K562 (cell line): ENCODE results near the gene HEMK1. TPM values are rescaled to one million over a fixed set of nuclear protein-coding genes. Genes with fewer than 3 reads are reported as not detected.
A peak's percentile ranks its signal among the peaks of the same experiment; 100 is the strongest.

Experiments used
- ADNP ChIP-seq: fragments of 200-800 bp; sonication (Bioruptor generic); IDR thresholded peaks from 2 replicates; pipeline ENCODE4 v1.6.1; 2016; ENCODE audit warnings: missing genetic modification characterization, missing compliant biosample characterization
- CHD2 ChIP-seq: IDR thresholded peaks from 2 replicates; pipeline ENCODE4 v1.6.1; 2011; ENCODE audit warnings: low read depth, low read length
- CHD4 ChIP-seq: fragments of 200-600 bp; sonication (generic); IDR thresholded peaks from 3 replicates; pipeline ENCODE4 v1.6.1; 2012; ENCODE audit warnings: low read depth, mild to moderate bottlenecking, mixed read lengths, low read length, inconsistent platforms; ENCODE audit not compliant: insufficient read depth, insufficient replicate concordance, poor library complexity, severe bottlenecking
- CTCF ChIP-seq, 3 experiments: IDR thresholded peaks in 2 of 3; conservative IDR thresholded peaks in 1 of 3; 2 replicates each; pipeline ENCODE4 v1.5.1; 2011 to 2012; ENCODE audit warnings: low read length in 3 of 3, mild to moderate bottlenecking in 3 of 3, control low read depth in 2 of 3, improper control_type of control experiment in 1 of 3, inconsistent platforms in 1 of 3, low read depth in 1 of 3, mixed read lengths in 1 of 3, moderate library complexity in 1 of 3; ENCODE audit not compliant: insufficient read depth in 2 of 3
- ELK3 ChIP-seq: fragments of 450-650 bp; formaldehyde crosslinking; IDR thresholded peaks from 2 replicates; pipeline ENCODE4 v1.4.0; 2020; ENCODE audit warnings: mild to moderate bottlenecking
- GTF2A2 ChIP-seq: IDR thresholded peaks from 2 replicates; pipeline ENCODE4 v1.6.1; 2016; ENCODE audit warnings: mild to moderate bottlenecking, missing genetic modification characterization, missing compliant biosample characterization
- HLTF ChIP-seq: fragments of 450-650 bp; IDR thresholded peaks from 2 replicates; pipeline ENCODE4 v1.6.1; 2016
- LCOR ChIP-seq: sonication (generic); formaldehyde crosslinking; IDR thresholded peaks from 2 replicates; pipeline ENCODE4 v1.8.0; 2022; ENCODE audit warnings: mild to moderate bottlenecking, missing genetic modification reagents
- PREB ChIP-seq: sonication (generic); formaldehyde crosslinking; IDR thresholded peaks from 2 replicates; pipeline ENCODE4 v1.8.1; 2023; ENCODE audit warnings: mild to moderate bottlenecking, missing genetic modification reagents
- RNF219 ChIP-seq: fragments of 250-450 bp; sonication (Bioruptor Pico); IDR thresholded peaks from 2 replicates; pipeline ENCODE4 v1.5.0; 2022; ENCODE audit warnings: mild to moderate bottlenecking
- SFPQ ChIP-seq: fragments of 200-400 bp; formaldehyde crosslinking; IDR thresholded peaks from 2 replicates; pipeline ENCODE4 v1.6.1; 2017; ENCODE audit warnings: mild to moderate bottlenecking, low read depth, low read length, moderate library complexity
- SIRT6 ChIP-seq: IDR thresholded peaks from one replicate; pipeline ENCODE4 v1.6.1; 2012; ENCODE audit warnings: low read depth, mild to moderate bottlenecking, control low read depth, inconsistent platforms, low read length, moderate library complexity
- U2AF1 ChIP-seq: fragments of 200-400 bp; formaldehyde crosslinking; optimal IDR thresholded peaks from 2 replicates; pipeline ENCODE3; 2017; ENCODE audit warnings: mild to moderate bottlenecking, low read depth, low read length, moderate library complexity
- ZBTB34 ChIP-seq: fragments of 250-450 bp; sonication (Bioruptor Pico); IDR thresholded peaks from 2 replicates; pipeline ENCODE4 v1.8.0; 2021; ENCODE audit warnings: mild to moderate bottlenecking, moderate library complexity
- ZNF274 ChIP-seq: IDR thresholded peaks from 2 replicates; pipeline ENCODE4 v1.6.1; 2011; ENCODE audit warnings: low read depth, mild to moderate bottlenecking, low read length, moderate library complexity, borderline replicate concordance
- ZNF699 ChIP-seq: fragments of 250-450 bp; sonication (Bioruptor Pico); IDR thresholded peaks from 2 replicates; pipeline ENCODE4 v1.8.0; 2021; ENCODE audit warnings: mild to moderate bottlenecking, moderate library complexity; ENCODE audit not compliant: insufficient replicate concordance
- polyA plus RNA-seq, 8 experiments: library from polyadenylated mRNA; depleted of rRNA in 4 of 8; stranded (reverse) in 5 of 8; unstranded in 3 of 8; fragments of >200 nt; fragmentation: Nextera tagmentation in 2 of 8; fragmentation: Illumina TruSeq in 1 of 8; extraction: Ambion mirVana in 2 of 8; extraction: Trizol in 1 of 8; gene quantifications; 2 replicates each; pipeline versions ENCODE4 v1.2.1 to v1.2.3, GENCODE V29; 2011 to 2014; ENCODE audit warnings: inconsistent platforms in 1 of 8, missing spikeins in 1 of 8
- total RNA-seq, 7 experiments: library from RNA; depleted of rRNA in 6 of 7; stranded (reverse); fragments of >200 nt in 6 of 7; fragmentation: Illumina TruSeq in 2 of 7; extraction: Trizol in 2 of 7; gene quantifications; 2 replicates each; pipeline versions ENCODE4 v1.2.1 to v1.2.3, GENCODE V29; 2011 to 2021; ENCODE audit warnings: low replicate concordance in 1 of 7

HEMK1 gene
- total and polyA plus RNA-seq, 9 of the 15 experiments (the other 6 are each of a cell fraction or from before 2014, with no cell fraction given), result 2.0 to 16.8 (median 11.4) TPM

GRCh38 chr3:50542177-50543034 lies 26.9 kb upstream of the HEMK1 start (continued):
- TF ChIP-seq SFPQ (no peak), ZNF699 (no peak), RNF219 (CRISPR knock-in tag) (no peak), HLTF (no peak), CHD2 (no peak), CTCF (IDR thresholded peaks at IDR 0.05 in 2 of 3, conservative IDR thresholded peaks at IDR 0.05 in 1 of 3; ENCODE audit: insufficient read depth in 2 of 3, low read depth in 1 of 3, low read length in 3 of 3) (peak; percentile 78), CHD4 (no peak), ZBTB34 (CRISPR knock-in tag) (no peak), GTF2A2 (tag) (no peak), PREB (CRISPR knock-in tag) (no peak), SIRT6 (no peak), ZNF274 (no peak), U2AF1 (no peak), ELK3 (CRISPR knock-in tag) (no peak), ADNP (tag) (no peak), LCOR (no peak)
